GM12878 (cell line): Measurements from ENCODE around the gene CFAP97D2. TPM values are rescaled to one million over a fixed set of nuclear protein-coding genes. Genes with fewer than 3 reads are reported as not detected.

Experiments
- ATAC-seq: fragments of 200-7000 bp; cut with Tn5 transposase; 3 replicates; pipeline ENCODE4 v1.9.1; 2020; ENCODE audit warnings: mild to moderate bottlenecking, moderate library complexity
- BruUV-seq: library from RNA; stranded (reverse); fragments of 400-500 nt; replicated peaks from 2 replicates; lab custom pipeline; 2021; lab: Mats Ljungman, UMichigan
- CTCF ChIA-PET: fragments of 300-600 bp; sonication (Branson Sonifier 250); formaldehyde crosslinking; extraction: SDS; loops from one replicate; lab custom pipeline; 2021; ENCODE audit warnings: inconsistent platforms; lab: Yijun Ruan, JAX
- POLR2A ChIA-PET: fragments of 350-600 bp; formaldehyde crosslinking; extraction: SDS; loops from one replicate; lab custom pipeline; 2021; ENCODE audit warnings: inconsistent platforms; lab: Charles Lee
- RAD21 ChIA-PET: fragments of 300-600 bp; sonication (Branson Sonifier 250); formaldehyde crosslinking; loops from one replicate; lab custom pipeline; 2023; ENCODE audit warnings: antibody characterized with exemption; ENCODE audit not compliant: unreplicated experiment; lab: Charles Lee
- SMC1A ChIA-PET: fragments of 300-600 bp; sonication (Branson Sonifier 250); formaldehyde crosslinking; loops from one replicate; lab custom pipeline; 2023; ENCODE audit not compliant: unreplicated experiment, uncharacterized antibody; lab: Charles Lee
- DNase-seq: peaks from one replicate; pipeline ENCODE4 v3.0.0-alpha.2; 2011; ENCODE audit warnings: low read depth, low spot score
- FAIRE-seq: peaks from 3 replicates; lab custom pipeline; 2011; peaks lifted over from hg19 to GRCh38; lab: Jason Lieb, UNC
- H2AFZ ChIP-seq: 2 replicates; pipeline ENCODE4 v1.6.0; 2011; ENCODE audit warnings: low read depth, low read length, control low read depth; ENCODE audit not compliant: control insufficient read depth
- H3K27ac ChIP-seq: 2 replicates; pipeline ENCODE4 v1.5.1; 2011; ENCODE audit warnings: control low read depth; ENCODE audit not compliant: control insufficient read depth, insufficient read depth
- H3K27me3 ChIP-seq, 2 experiments: replicated peaks in 1 of 2; 2 replicates each; pipeline versions ENCODE4 v1.6.0 to v1.6.1; 2011; ENCODE audit warnings: low read length in 1 of 2; ENCODE audit not compliant: control insufficient read depth in 2 of 2, insufficient read depth in 2 of 2
- H3K36me3 ChIP-seq, 2 experiments: 2 replicates each; pipeline ENCODE4 v1.5.1; 2011; ENCODE audit warnings: low read length in 1 of 2; ENCODE audit not compliant: control insufficient read depth in 2 of 2, insufficient read depth in 2 of 2
- H3K4me1 ChIP-seq: 2 replicates; pipeline ENCODE4 v1.6.1; 2011; ENCODE audit warnings: mild to moderate bottlenecking, low read length, moderate library complexity, mixed read lengths; ENCODE audit not compliant: control insufficient read depth, insufficient read depth
- H3K4me2 ChIP-seq: 2 replicates; pipeline ENCODE4 v1.6.0; 2011; ENCODE audit warnings: control low read depth; ENCODE audit not compliant: control insufficient read depth, insufficient read depth
- H3K4me3 ChIP-seq: fragments of 200-600 bp; sonication (generic); 2 replicates; pipeline ENCODE4 v1.5.1; 2016
- H3K79me2 ChIP-seq: 2 replicates; pipeline ENCODE4 v1.6.0; 2011; ENCODE audit warnings: low read length; ENCODE audit not compliant: control insufficient read depth, insufficient read depth
- H3K9ac ChIP-seq: 2 replicates; pipeline ENCODE4 v1.8.0; 2011; ENCODE audit warnings: low read length, control low read depth, mixed read lengths; ENCODE audit not compliant: control insufficient read depth, insufficient read depth
- H3K9me3 ChIP-seq: replicated peaks from 3 replicates; pipeline ENCODE4 v1.5.1; 2011; ENCODE audit warnings: mild to moderate bottlenecking, low read length; ENCODE audit not compliant: control insufficient read depth, insufficient read depth
- H4K20me1 ChIP-seq: 2 replicates; pipeline ENCODE4 v1.6.0; 2011; ENCODE audit not compliant: control insufficient read depth, insufficient read depth
- BACH1 ChIP-seq: fragments of 450-650 bp; IDR thresholded peaks from 2 replicates; pipeline ENCODE4 v1.6.1; 2017; ENCODE audit warnings: mild to moderate bottlenecking, borderline replicate concordance
- CBX5 ChIP-seq: sonication (generic); IDR thresholded peaks from 2 replicates; pipeline ENCODE4 v1.6.1; 2016; ENCODE audit warnings: low read depth, moderate library complexity, mild to moderate bottlenecking, inconsistent platforms
- CHD1 ChIP-seq: IDR thresholded peaks from 2 replicates; pipeline ENCODE4 v1.6.1; 2012; ENCODE audit warnings: low read depth, low read length, improper control_type of control experiment
- E2F8 ChIP-seq: fragments of 450-650 bp; IDR thresholded peaks from 2 replicates; pipeline ENCODE4 v1.6.1; 2018; ENCODE audit warnings: mild to moderate bottlenecking, low read depth, moderate library complexity; ENCODE audit not compliant: partially characterized antibody
- MTA3 ChIP-seq: IDR thresholded peaks from 2 replicates; pipeline ENCODE4 v1.6.1; 2012; ENCODE audit warnings: low read length, inconsistent platforms, borderline replicate concordance
- PAX5 ChIP-seq: IDR thresholded peaks from 2 replicates; pipeline ENCODE4 v1.6.1; 2011; ENCODE audit warnings: low read depth, low read length, borderline replicate concordance
- RAD21 ChIP-seq: IDR thresholded peaks from 2 replicates; pipeline ENCODE4 v1.6.1; 2011; ENCODE audit warnings: mild to moderate bottlenecking, low read depth, low read length, moderate library complexity; ENCODE audit not compliant: insufficient read depth
- RAD51 ChIP-seq: fragments of 450-650 bp; IDR thresholded peaks from 2 replicates; pipeline ENCODE4 v1.6.1; 2016; ENCODE audit warnings: moderate library complexity, mild to moderate bottlenecking, inconsistent platforms
- REST ChIP-seq: IDR thresholded peaks from 2 replicates; pipeline ENCODE4 v1.6.1; 2012; ENCODE audit warnings: mild to moderate bottlenecking, low read depth, low read length
- SMC3 ChIP-seq: IDR thresholded peaks from 2 replicates; pipeline ENCODE4 v1.6.1; 2011; ENCODE audit warnings: low read length, improper control_type of control experiment, borderline replicate concordance
- SREBF2 ChIP-seq: IDR thresholded peaks from 2 replicates; pipeline ENCODE4 v1.6.1; 2012; ENCODE audit warnings: mild to moderate bottlenecking, low read length
- ZNF687 ChIP-seq: fragments of 450-650 bp; IDR thresholded peaks from 2 replicates; pipeline ENCODE4 v1.6.1; 2017; ENCODE audit warnings: mild to moderate bottlenecking, moderate library complexity
- WGBS: methylation state at CpG from one replicate; pipeline ENCODE4 v1.1.6; 2016; ENCODE audit warnings: low lambda C conversion rate; ENCODE audit not compliant: insufficient replicate concordance, insufficient coverage; ENCODE audit errors: missing lambda C conversion rate; 5-methylcytosine and 5-hydroxymethylcytosine counted together
- in situ Hi-C: fragments of 300-500 bp; cut with MboI; formaldehyde crosslinking; loops from 9 replicates; pipeline ENCODE4 v1.14.3; 2018; ENCODE audit warnings: mixed read lengths
- intact Hi-C: fragments of 100-400 bp; cut with micrococcal nuclease; formaldehyde crosslinking; loops from one replicate; pipeline ENCODE4 v1.14.2; 2022; ENCODE audit not compliant: unreplicated experiment
- polyA plus RNA-seq, 11 experiments: library from polyadenylated mRNA; depleted of rRNA in 4 of 11; unstranded in 6 of 11; stranded (reverse) in 5 of 11; fragments of >200 nt; fragmentation: Nextera tagmentation in 4 of 11; fragmentation: Illumina TruSeq in 1 of 11; extraction: Ambion mirVana in 4 of 11; extraction: Trizol in 1 of 11; gene quantifications; 1 replicate in 1 of 11; 2 replicates in 10 of 11; pipeline versions ENCODE4 v1.2.1 to v1.2.3, GENCODE V29; 2011 to 2016; ENCODE audit warnings: inconsistent platforms in 2 of 11, missing spikeins in 2 of 11, low read depth in 1 of 11
- total RNA-seq, 4 experiments: library from RNA; depleted of rRNA in 3 of 4; stranded (reverse); fragments of >200 nt in 3 of 4; fragmentation: Illumina TruSeq in 1 of 4; extraction: Trizol in 1 of 4; gene quantifications; 2 replicates each; pipeline versions ENCODE4 v1.2.1 to v1.2.3, GENCODE V29; 2013 to 2021

Gene CFAP97D2
- total and polyA plus RNA-seq, 10 of the 15 experiments (the other 5 are each of a cell fraction or from before 2014, with no cell fraction given): not detected

GRCh38 chr13:114143806-114144605 lies 35.1 kb upstream of the CFAP97D2 start:
- POLR2A ChIA-PET: interaction anchor here (0.6 kb wide), 1 partner anchor 190 kb away, joined by 4 read pairs; no protein-coding TSS in a partner anchor
- DNase-seq (no peak), FAIRE-seq (no peak), ATAC-seq (peak; percentile 91)
- Histone ChIP-seq H2AFZ (no peak overlapping the region), H3K9me3 (no peaks in the 10 kb centered on the region), H3K4me2 (no peak overlapping the region), H3K36me3 (no peaks in the 10 kb centered on the region), H3K27me3 (no peaks in the 10 kb centered on the region), H3K4me1 (peaks cover 52% of the 10 kb centered on the region), H4K20me1 (no peaks in the 10 kb centered on the region), H3K9ac (no peak overlapping the region), H3K79me2 (no peaks in the 10 kb centered on the region), H3K27ac (no peak overlapping the region), H3K4me3 (no peak overlapping the region)
- SMC1A ChIA-PET: interaction anchor here (1.0 to 1.3 kb wide), 3 partner anchors 18 to 81 kb away, joined by 3 read pairs; no protein-coding TSS in a partner anchor
- RAD21 ChIA-PET: interaction anchor here (1.4 kb wide), 1 partner anchor 82 kb away, joined by 3 read pairs; no protein-coding TSS in a partner anchor
- 41% methylated on average over 24 of the region's 24 CpGs for WGBS
- BruUV-seq: no TSS peak
- CTCF ChIA-PET: interaction anchor here (1.4 to 1.9 kb wide), 4 partner anchors 78 to 82 kb away, joined by 3 to 8 read pairs (median 5); no protein-coding TSS in a partner anchor
- intact Hi-C loops: loop anchor here (1.0 to 10.0 kb wide), 2 partner anchors 82 to 329 kb away; no protein-coding TSS in a partner anchor
- in situ Hi-C loops: no loop called here
- TF ChIP-seq CHD1 (no peak), CBX5 (no peak), RAD21 (peak; percentile 48), BACH1 (no peak), RAD51 (no peak), SREBF2 (no peak), MTA3 (no peak), ZNF687 (no peak; the same call in 1 of the 2 replicates), SMC3 (peak; percentile 57; the same call in 1 of the 2 replicates), PAX5 (0 out of 2 replicates have a peak, but pooled peaks have one; percentile 8), E2F8 (no peak), REST (no peak)
